GM23248 (cell line): ENCODE data around the gene PRSS57.

Experiments used
- EZH2 ChIP-seq: fragments of 200-600 bp; sonication (generic); IDR thresholded peaks from 2 replicates; pipeline ENCODE4 v1.6.1; 2018; ENCODE audit warnings: antibody characterized with exemption, mild to moderate bottlenecking; ENCODE audit not compliant: insufficient read depth, poor library complexity, severe bottlenecking
- EZH2phosphoT487 ChIP-seq: fragments of 200-600 bp; sonication (generic); IDR thresholded peaks from 2 replicates; pipeline ENCODE4 v1.6.1; 2018; ENCODE audit warnings: antibody characterized with exemption, moderate library complexity, mild to moderate bottlenecking, low read depth; ENCODE audit not compliant: insufficient read depth

DNA sequence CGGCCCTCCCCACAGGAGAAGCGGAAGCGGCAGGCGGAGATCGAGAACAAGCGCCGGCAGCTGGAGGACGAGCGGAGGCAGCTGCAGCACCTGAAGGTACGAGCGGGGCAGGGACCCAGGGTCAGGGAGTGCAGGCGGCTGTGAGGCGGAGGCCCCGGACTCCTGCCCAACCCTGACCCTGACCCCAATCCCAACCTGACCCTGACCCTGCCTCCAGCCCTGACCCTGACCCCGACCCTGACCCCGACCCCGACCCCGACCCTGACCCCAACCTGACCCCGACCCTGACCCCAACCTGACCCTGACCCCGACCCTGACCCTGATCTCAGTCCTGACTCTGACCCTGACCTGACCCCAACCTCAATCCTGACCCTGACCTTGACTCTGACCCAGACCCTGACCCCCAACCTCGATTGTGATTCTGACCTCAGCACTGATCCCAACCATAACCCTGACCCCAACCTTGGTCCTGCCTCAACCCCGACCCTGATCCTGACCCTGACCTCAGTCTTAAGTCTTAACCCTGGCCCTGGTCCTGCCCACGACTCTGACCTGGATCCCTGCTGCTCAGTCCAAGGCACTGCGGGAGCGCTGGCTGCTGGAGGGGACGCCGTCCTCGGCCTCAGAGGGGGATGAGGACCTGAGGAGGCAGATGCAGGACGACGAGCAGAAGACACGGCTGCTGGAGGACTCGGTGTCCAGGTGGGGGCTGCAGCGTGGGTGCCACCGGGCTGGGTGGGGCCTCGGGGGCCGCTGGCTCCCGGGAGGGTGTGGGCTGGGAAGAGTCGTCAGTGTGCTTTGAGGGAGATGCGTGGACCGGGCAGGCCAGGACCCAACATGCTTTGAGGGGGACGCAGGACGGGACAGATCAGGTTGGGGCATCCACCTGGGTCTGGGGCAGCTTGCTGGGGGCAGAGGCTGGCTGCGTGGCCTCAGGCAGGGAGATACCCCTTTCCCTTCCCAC lies 32.0 kb upstream of the PRSS57 start:
- TF ChIP-seq EZH2: no peak
- TF ChIP-seq EZH2phosphoT487: no peak
